SK-N-SH (cell line): ENCODE data around the gene PRKCH. TPM values are rescaled to one million over a fixed set of nuclear protein-coding genes. Genes with fewer than 3 reads are reported as not detected.

Source experiments
- CTCF ChIA-PET: fragments of 300-600, 350-600 bp; formaldehyde crosslinking; extraction: SDS; loops from one replicate; lab custom pipeline; 2021; lab: Yijun Ruan, JAX
- POLR2A ChIA-PET: fragments of 350-600 bp; sonication (Branson Sonifier 250); formaldehyde crosslinking; extraction: SDS; loops from one replicate; lab custom pipeline; 2020; ENCODE audit warnings: antibody characterized with exemption, inconsistent platforms; lab: Yijun Ruan, JAX
- DNase-seq: peaks from one replicate; pipeline ENCODE4 v3.0.0; 2012
- H2AFZ ChIP-seq: fragments of 200-600 bp; sonication (generic); 2 replicates; pipeline ENCODE4 v1.8.1; 2016; ENCODE audit warnings: antibody characterized with exemption, mild to moderate bottlenecking, low read depth
- H3F3A ChIP-seq: fragments of 200-600 bp; sonication (generic); replicated peaks from 2 replicates; pipeline ENCODE3; 2016; ENCODE audit warnings: antibody characterized with exemption, mild to moderate bottlenecking; ENCODE audit not compliant: insufficient read depth
- H3K27ac ChIP-seq, 2 experiments: fragments of 200-500 bp in 1 of 2; fragments of 200-600 bp in 1 of 2; sonication (Bioruptor generic) in 1 of 2; sonication (generic), shearing (Covaris generic) in 1 of 2; 2 replicates each; pipeline versions ENCODE4 v1.5.1 to v1.6.1; 2014 to 2016; ENCODE audit warnings: low read depth in 2 of 2, inconsistent platforms in 1 of 2, low read length in 1 of 2, mild to moderate bottlenecking in 1 of 2, mixed read lengths in 1 of 2
- H3K27me3 ChIP-seq: fragments of 200-600 bp; sonication (generic), shearing (Covaris generic); 2 replicates; pipeline ENCODE4 v1.6.1; 2016; ENCODE audit warnings: mixed run types; ENCODE audit not compliant: insufficient read depth
- H3K36me3 ChIP-seq, 2 experiments: fragments of 200-500 bp in 1 of 2; fragments of 200-600 bp in 1 of 2; sonication (Bioruptor generic) in 1 of 2; sonication (generic) in 1 of 2; replicated peaks in 1 of 2; 2 replicates each; pipeline versions ENCODE3 to v1.5.1; 2014 to 2016; ENCODE audit warnings: low read length in 1 of 2, mild to moderate bottlenecking in 1 of 2; ENCODE audit not compliant: insufficient read depth in 2 of 2, control insufficient read depth in 1 of 2
- H3K4me1 ChIP-seq, 2 experiments: fragments of 200-500 bp in 1 of 2; fragments of 200-600 bp in 1 of 2; sonication (Bioruptor generic) in 1 of 2; sonication (generic), shearing (Covaris generic) in 1 of 2; 2 replicates each; pipeline versions ENCODE4 v1.5.1 to v1.6.1; 2014 to 2016; ENCODE audit warnings: low read depth in 1 of 2, low read length in 1 of 2, mixed run types in 1 of 2; ENCODE audit not compliant: insufficient read depth in 2 of 2, control insufficient read depth in 1 of 2
- H3K4me2 ChIP-seq: fragments of 200-600 bp; sonication (generic), shearing (Covaris generic); 2 replicates; pipeline ENCODE4 v1.6.1; 2017; ENCODE audit warnings: mixed run types
- H3K4me3 ChIP-seq, 2 experiments: fragments of 200-500 bp in 1 of 2; fragments of 200-600 bp in 1 of 2; sonication (Bioruptor generic) in 1 of 2; sonication (generic), shearing (Covaris generic) in 1 of 2; 2 replicates each; pipeline versions ENCODE4 v1.5.1 to v1.8.1; 2014 to 2016; ENCODE audit warnings: low read depth in 2 of 2, inconsistent platforms in 1 of 2, low read length in 1 of 2, mild to moderate bottlenecking in 1 of 2, mixed read lengths in 1 of 2, moderate library complexity in 1 of 2
- H3K79me2 ChIP-seq: fragments of 200-600 bp; sonication (generic); 2 replicates; pipeline ENCODE4 v1.8.1; 2017; ENCODE audit warnings: mild to moderate bottlenecking; ENCODE audit not compliant: insufficient read depth
- H3K9ac ChIP-seq: fragments of 200-600 bp; sonication (generic); 2 replicates; pipeline ENCODE4 v1.6.1; 2017; ENCODE audit warnings: mixed run types
- H3K9me2 ChIP-seq: fragments of 200-600 bp; sonication (generic); 2 replicates; pipeline ENCODE4 v1.6.1; 2017; ENCODE audit warnings: mixed run types
- H3K9me3 ChIP-seq: fragments of 200-600 bp; sonication (generic); 2 replicates; pipeline ENCODE4 v1.6.1; 2017; ENCODE audit warnings: mixed run types, mild to moderate bottlenecking, moderate library complexity
- H4K20me1 ChIP-seq: fragments of 200-600 bp; sonication (generic); 2 replicates; pipeline ENCODE4 v1.6.1; 2017; ENCODE audit warnings: mild to moderate bottlenecking, mixed run types; ENCODE audit not compliant: insufficient read depth
- CTCF ChIP-seq: fragments of 200-600 bp; sonication (generic); IDR thresholded peaks from 2 replicates; pipeline ENCODE4 v1.6.1; 2017; ENCODE audit warnings: antibody characterized with exemption, mild to moderate bottlenecking, moderate library complexity
- FOSL2 ChIP-seq: IDR thresholded peaks from 2 replicates; pipeline ENCODE4 v1.4.0; 2012; ENCODE audit warnings: low read depth, mild to moderate bottlenecking, moderate library complexity, borderline replicate concordance
- FOXJ3 ChIP-seq: sonication (generic); formaldehyde crosslinking; IDR thresholded peaks from 2 replicates; pipeline ENCODE4 v1.5.1; 2020; ENCODE audit warnings: mild to moderate bottlenecking, missing genetic modification reagents
- FOXM1 ChIP-seq: IDR thresholded peaks from 2 replicates; pipeline ENCODE4 v1.4.0; 2012; ENCODE audit warnings: low read depth, mild to moderate bottlenecking
- MEF2A ChIP-seq: IDR thresholded peaks from 2 replicates; pipeline ENCODE4 v1.4.0; 2012; ENCODE audit warnings: low read depth, borderline replicate concordance
- NFIC ChIP-seq: IDR thresholded peaks from 2 replicates; pipeline ENCODE4 v1.4.0; 2012; ENCODE audit warnings: borderline replicate concordance
- REST ChIP-seq: IDR thresholded peaks from 2 replicates; pipeline ENCODE4 v1.6.1; 2012; ENCODE audit warnings: mild to moderate bottlenecking, low read depth, low read length, moderate library complexity
- RXRA ChIP-seq: IDR thresholded peaks from 2 replicates; pipeline ENCODE4 v1.4.0; 2012; ENCODE audit warnings: low read depth, mild to moderate bottlenecking, borderline replicate concordance
- SIN3A ChIP-seq: IDR thresholded peaks from 2 replicates; pipeline ENCODE4 v1.6.1; 2012; ENCODE audit warnings: low read depth, mild to moderate bottlenecking, low read length, moderate library complexity, borderline replicate concordance
- TAF1 ChIP-seq: IDR thresholded peaks from 2 replicates; pipeline ENCODE4 v1.6.1; 2012; ENCODE audit warnings: low read depth, mild to moderate bottlenecking, low read length, moderate library complexity, borderline replicate concordance
- TCF12 ChIP-seq: IDR thresholded peaks from 2 replicates; pipeline ENCODE4 v1.4.0; 2012
- TEAD4 ChIP-seq: IDR thresholded peaks from 2 replicates; pipeline ENCODE4 v1.4.0; 2012; ENCODE audit warnings: mild to moderate bottlenecking, borderline replicate concordance; ENCODE audit not compliant: insufficient read depth
- USF1 ChIP-seq: IDR thresholded peaks from 2 replicates; pipeline ENCODE4 v1.4.0; 2012; ENCODE audit warnings: low read depth, borderline replicate concordance
- WGBS: methylation state at CpG from one replicate; pipeline ENCODE4 v1.1.6; 2017; ENCODE audit warnings: low lambda C conversion rate; 5-methylcytosine and 5-hydroxymethylcytosine counted together
- polyA plus RNA-seq, 3 experiments: library from polyadenylated mRNA; depleted of rRNA; stranded (reverse); fragments of >200 nt; gene quantifications; 2 replicates each; pipeline ENCODE4 v1.2.3, GENCODE V29; 2012
- TF ChIP-seq, protein P1 (sequence below): IDR thresholded peaks from 2 replicates; pipeline ENCODE4 v1.4.0; 2012; ENCODE audit warnings: low read depth, borderline replicate concordance

The PRKCH gene
- polyA plus RNA-seq, 1 of the 3 experiments (the other 2 are of a cell fraction), result 4.2 TPM

DNA sequence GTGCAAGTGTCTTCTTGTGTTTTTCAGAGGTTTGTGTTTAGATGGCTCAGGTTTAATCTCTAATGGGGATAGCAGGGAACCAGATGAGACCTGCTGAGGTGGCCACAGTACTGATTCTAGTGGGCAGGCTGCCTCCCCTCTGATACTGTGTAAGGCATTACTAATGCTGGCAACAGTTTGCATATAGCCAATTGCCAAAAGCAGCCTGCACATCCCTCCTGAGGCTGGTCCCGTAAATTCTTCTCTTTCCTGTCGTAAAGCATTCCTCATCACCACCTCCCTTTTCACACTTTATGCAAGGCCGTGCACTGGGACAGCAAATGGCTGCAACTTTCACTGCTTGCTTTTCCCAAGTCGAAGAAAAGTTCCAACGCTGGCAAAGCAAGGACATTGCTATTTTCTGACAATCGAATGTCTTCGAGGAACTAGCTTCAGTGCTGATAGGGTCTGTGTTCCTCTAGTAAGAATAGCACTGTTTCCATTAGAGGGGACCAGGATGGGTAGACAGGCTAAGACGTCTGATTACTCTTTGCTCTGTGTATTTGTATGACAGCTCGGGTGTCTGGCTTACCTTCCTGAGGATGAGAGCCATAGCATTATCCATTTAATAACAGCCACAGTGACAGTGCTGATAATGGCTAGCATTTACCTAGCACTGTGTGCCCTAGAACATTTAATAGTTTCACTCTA lies 195.7 kb downstream of the PRKCH start:
- Histone ChIP-seq H3K4me2 (no peak overlapping the region), H3F3A (peaks cover 4% of the 10 kb centered on the region), H3K79me2 (no peaks in the 10 kb centered on the region), H3K9ac (no peak overlapping the region), H3K27me3 (no peaks in the 10 kb centered on the region), H3K27ac (peak overlapping the region in 1 of 2 experiments; percentile 87; a peak in 2 of 4 replicates), H3K4me3 (no peak overlapping the region), H3K36me3 (no peaks in the 10 kb centered on the region), H2AFZ (no peak overlapping the region), H4K20me1 (no peaks in the 10 kb centered on the region), H3K4me1 (peaks cover 0 to 50% of the 10 kb centered on the region in 2 experiments; a peak in 2 of 4 replicates), H3K9me2 (no peaks in the 10 kb centered on the region), H3K9me3 (no peaks in the 10 kb centered on the region)
- no peak for DNase-seq
- POLR2A ChIA-PET, result no interaction called here
- 90% methylated on average over 9 of the region's 9 CpGs for WGBS
- CTCF ChIA-PET, result interaction anchor here (1.1 to 1.4 kb wide), 3 partner anchors 18 to 321 kb away, joined by 3 read pairs; no protein-coding TSS in a partner anchor
- TF ChIP-seq MEF2A, result no peak
- TF ChIP-seq FOSL2, result no peak
- no peak for TF ChIP-seq FOXM1
- no peak for TF ChIP-seq RXRA
- TF ChIP-seq CTCF, result no peak
- TF ChIP-seq FOXJ3, result no peak
- TF ChIP-seq SIN3A, result no peak
- no peak for TF ChIP-seq USF1
- TF ChIP-seq, protein P1, sequence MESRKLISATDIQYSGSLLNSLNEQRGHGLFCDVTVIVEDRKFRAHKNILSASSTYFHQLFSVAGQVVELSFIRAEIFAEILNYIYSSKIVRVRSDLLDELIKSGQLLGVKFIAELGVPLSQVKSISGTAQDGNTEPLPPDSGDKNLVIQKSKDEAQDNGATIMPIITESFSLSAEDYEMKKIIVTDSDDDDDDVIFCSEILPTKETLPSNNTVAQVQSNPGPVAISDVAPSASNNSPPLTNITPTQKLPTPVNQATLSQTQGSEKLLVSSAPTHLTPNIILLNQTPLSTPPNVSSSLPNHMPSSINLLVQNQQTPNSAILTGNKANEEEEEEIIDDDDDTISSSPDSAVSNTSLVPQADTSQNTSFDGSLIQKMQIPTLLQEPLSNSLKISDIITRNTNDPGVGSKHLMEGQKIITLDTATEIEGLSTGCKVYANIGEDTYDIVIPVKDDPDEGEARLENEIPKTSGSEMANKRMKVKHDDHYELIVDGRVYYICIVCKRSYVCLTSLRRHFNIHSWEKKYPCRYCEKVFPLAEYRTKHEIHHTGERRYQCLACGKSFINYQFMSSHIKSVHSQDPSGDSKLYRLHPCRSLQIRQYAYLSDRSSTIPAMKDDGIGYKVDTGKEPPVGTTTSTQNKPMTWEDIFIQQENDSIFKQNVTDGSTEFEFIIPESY, result no peak
- TF ChIP-seq TEAD4, result no peak
- TF ChIP-seq TCF12, result no peak

- Histone ChIP-seq H3K27me3 (no peaks in the 10 kb centered on the region), H4K20me1 (no peaks in the 10 kb centered on the region), H3K36me3 (no peaks in the 10 kb centered on the region), H3K27ac (peak overlapping the region in 1 of 2 experiments; percentile 87; a peak in 2 of 4 replicates), H3K4me3 (no peak overlapping the region), H3F3A (peaks cover 4% of the 10 kb centered on the region), H3K9ac (no peak overlapping the region), H3K9me3 (no peaks in the 10 kb centered on the region), H3K9me2 (no peaks in the 10 kb centered on the region), H3K4me1 (peaks cover 0 to 47% of the 10 kb centered on the region in 2 experiments; a peak in 2 of 4 replicates), H3K79me2 (no peaks in the 10 kb centered on the region), H2AFZ (no peak overlapping the region), H3K4me2 (no peak overlapping the region)
- WGBS, result 87% methylated on average over 6 of the region's 6 CpGs
- ChIA-PET POLR2A (no interaction called here), CTCF (interaction anchor here (1.1 to 1.4 kb wide), 3 partner anchors 17 to 320 kb away, joined by 3 read pairs; no protein-coding TSS in a partner anchor)
- no peak for DNase-seq
- TF ChIP-seq FOSL2, result no peak
- no peak for TF ChIP-seq NFIC
- TF ChIP-seq TAF1, result no peak
- TF ChIP-seq TEAD4, result no peak
- TF ChIP-seq REST, result no peak
- TF ChIP-seq, protein P1, result no peak
Observed at GRCh38 chr14:61517911-61518384, 196.6 kb downstream of the PRKCH start.
